Iris pigment epithelial cell (primary cell): ENCODE results near the gene MAP2K1.
"Not testable (repeated sequence)": the region's sequence is repeated elsewhere in the genome, so short reads cannot be mapped to it uniquely, and the experiment has no call there.

Experiments
- DNase-seq: peaks from one replicate; pipeline ENCODE4 v3.0.0-alpha.2; 2011; ENCODE audit warnings: low read depth

MAP2K1 gene

DNA sequence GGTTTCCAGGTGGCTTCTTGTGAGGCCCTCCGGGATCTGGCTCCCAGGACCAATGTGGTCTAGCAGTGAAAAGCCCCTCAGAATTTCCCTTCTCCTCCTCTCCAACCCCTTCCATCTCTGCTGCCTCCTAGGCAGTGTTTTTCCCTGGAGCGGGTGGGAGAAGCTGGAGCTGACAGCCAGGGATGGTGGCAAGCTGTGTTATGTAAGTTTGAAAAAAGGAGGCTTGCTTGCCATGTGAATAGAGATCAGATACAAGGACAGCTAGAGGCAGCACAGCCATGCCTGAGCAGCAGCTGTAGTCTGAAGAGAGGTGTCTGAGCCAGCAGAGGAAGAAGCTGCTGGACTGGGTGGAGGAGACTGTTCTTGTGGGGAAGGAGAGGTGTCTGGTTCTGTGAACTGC is 90.3 kb downstream of the MAP2K1 start:
- DNase-seq: no peak

DNA sequence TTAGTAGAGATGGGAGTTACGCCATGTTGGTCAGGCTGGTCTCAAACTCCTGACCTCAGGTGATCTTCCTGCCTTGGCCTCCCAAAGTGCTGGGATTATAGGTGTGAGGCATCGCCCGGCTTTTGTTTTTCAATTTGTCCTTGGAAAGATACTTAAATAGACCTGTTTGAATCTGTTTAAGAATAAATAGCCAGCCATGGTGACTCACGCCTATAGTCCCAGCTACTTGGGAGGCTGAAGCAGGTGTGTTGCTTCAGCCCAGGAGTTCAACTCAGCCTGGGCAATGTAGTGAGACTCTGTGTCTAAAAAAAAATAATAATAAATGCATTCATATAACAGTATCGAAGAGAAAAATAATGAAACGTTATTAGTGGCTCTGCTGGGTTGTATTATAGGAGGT is 93.6 kb downstream of the MAP2K1 start:
- no peak for DNase-seq

DNA sequence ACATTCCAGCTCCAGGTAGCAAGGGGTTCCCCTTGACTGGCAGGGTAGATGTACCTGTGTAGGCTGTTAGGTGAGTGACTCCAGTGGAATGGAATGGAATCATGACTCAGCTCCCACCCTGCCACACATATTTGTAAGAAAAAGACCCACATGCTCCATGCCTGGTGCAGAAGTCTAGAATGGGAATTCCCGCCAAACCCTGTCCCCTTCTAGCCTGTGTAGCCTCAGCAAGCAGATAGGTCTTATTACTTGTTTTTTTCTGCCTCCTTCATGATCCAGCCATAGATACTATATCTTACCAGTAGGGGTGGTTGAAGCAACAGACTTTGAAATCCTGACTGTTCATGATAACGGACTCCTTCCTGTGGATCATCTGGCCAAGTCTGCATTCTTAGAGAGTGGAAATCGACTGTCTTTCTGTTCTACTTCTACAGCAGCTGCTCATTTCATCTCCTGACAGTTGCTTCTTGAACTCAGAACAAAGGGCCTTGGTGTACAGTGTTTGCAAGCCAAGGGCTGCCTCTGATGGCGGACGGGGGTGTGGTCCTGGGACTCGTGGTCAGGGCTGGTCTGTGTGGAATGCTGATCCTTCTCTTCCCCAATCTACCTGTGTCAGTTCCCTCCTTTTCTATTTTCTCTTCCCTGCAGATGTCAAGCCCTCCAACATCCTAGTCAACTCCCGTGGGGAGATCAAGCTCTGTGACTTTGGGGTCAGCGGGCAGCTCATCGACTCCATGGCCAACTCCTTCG is 94.6 kb downstream of the MAP2K1 start:
- peak; percentile 57 for DNase-seq

DNA sequence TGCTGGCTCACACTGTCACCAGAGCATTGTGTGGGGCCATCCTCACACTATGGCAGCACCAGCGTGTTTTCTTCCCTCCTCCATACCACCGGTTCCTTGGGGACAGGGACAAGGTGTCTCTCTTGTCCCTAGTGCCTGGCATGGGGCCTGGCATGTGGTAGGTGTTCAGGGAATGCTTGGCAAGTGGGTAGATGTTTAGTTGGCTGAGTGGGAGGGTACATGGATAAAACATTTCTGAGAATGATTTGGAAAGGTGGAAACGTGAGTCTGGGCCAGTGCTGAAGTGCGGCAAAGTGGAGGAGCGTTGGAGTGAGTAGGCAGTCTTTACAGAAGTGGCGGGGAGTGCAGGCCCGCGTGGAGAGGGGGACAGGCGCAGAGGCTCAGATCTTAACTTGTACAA is 95.8 kb downstream of the MAP2K1 start:
- no peak for DNase-seq

DNA sequence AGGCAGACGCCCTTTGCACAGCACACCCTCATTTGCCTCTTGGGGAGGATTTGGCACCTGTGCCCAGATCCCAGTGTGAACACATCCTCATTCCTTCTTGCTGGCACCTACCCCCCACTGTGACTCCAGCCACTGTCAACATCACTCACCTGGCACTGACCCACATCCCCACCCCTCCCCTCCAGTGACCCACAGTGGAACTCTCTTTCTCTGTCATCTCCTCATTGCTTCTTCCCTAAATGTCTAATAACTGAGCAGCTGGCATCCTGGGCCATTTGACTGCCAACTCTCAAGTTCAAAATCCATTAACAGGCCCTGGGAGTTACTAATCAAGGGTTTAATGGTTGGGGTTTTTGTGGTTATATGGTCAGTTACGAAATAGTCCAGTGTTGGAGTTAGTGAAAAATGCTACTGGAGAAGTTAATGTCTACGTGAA is 96.4 kb downstream of the MAP2K1 start:
- DNase-seq: peak; percentile 65

- DNase-seq: no peak
Measured at GRCh38 chr15:66484539-66485112, 97.9 kb downstream of the MAP2K1 start.

- DNase-seq: no peak
Measured at GRCh38 chr15:66486887-66487286, 100.2 kb downstream of the MAP2K1 start.

- no peak for DNase-seq
Measured at GRCh38 chr15:66488525-66488924, 101.8 kb downstream of the MAP2K1 start.

- no peak for DNase-seq
Measured at GRCh38 chr15:66489179-66489791, 102.6 kb downstream of the MAP2K1 start.

DNA sequence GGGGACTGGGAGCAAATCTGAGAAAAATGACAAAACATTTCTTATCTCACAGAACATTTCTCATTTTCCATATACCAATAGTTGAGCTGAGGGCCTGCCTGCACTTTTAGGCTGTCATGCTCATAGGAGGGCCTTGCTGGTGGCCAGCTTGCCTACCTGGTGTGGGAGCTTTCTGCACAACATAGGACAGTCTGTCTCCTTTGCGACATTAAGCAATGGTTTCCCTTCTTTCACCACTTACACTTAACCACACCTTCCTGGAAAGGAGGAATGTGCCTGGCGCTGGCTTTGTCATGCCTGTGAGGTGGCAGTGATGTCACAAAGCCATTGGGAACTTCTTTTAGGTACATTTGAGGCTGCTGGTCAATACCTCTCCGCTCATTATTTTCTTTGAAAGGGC is 105.1 kb downstream of the MAP2K1 start:
- no peak for DNase-seq

DNA sequence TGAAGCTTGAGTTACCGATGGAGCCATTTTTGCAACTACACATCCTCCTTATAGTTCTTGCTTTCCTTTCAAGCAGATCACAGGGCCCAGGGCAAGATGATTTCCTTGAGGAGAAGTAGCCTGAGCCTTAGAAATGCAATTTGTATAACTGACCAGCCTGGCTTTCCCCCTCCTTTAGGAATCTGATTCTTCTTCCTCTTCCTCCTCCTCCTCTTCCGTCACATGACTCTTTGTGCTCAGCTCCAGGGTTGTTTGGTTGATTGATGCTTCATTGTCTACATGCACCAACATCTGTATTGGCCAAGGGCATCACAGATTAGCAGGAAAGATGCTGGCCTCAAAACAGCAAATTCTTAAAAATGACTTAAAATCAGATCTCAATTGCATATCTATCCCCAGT is 107.5 kb downstream of the MAP2K1 start:
- no peak for DNase-seq

DNA sequence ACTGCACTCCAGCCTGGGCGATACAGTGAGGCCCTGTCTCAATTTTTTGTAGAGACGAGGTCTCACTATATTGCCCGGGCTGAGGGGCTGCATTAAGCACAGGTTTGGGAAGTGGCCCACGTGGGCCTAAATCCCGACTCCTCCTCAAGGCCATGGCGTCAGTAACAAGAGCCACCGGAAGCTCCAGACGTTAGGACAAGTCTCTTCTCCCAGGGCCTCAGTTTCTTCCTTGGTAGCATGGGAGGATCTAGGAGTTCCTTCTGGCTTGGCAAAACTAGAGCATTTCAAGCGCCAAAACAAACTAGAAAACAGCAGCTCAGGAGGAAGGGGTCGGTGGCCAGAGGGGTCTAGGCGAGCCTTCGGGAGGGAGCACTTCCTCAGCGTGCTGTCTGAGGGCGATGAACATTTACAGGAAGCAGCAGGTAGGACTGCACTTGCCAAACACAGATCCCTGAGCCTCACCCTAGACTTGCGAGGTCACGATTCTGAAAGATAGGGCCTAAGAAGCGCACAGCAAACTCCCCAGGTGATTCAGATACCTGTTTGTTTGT is 110.3 kb downstream of the MAP2K1 start:
- DNase-seq: no peak

GRCh38 chr15:66497502-66498455 is 111.1 kb downstream of the MAP2K1 start, which contains the start of gene SNAPC5:
SNAPC5 (minus strand) TSS chr15:66497762; CDS start chr15:66497731, 31 bp downstream.
- DNase-seq: peak; percentile 95

- DNase-seq: no peak
Measured at GRCh38 chr15:66498501-66499386, 112.0 kb downstream of the MAP2K1 start.

- not testable (repeated sequence) for DNase-seq
Measured at GRCh38 chr15:66500346-66500745, 113.6 kb downstream of the MAP2K1 start.

DNA sequence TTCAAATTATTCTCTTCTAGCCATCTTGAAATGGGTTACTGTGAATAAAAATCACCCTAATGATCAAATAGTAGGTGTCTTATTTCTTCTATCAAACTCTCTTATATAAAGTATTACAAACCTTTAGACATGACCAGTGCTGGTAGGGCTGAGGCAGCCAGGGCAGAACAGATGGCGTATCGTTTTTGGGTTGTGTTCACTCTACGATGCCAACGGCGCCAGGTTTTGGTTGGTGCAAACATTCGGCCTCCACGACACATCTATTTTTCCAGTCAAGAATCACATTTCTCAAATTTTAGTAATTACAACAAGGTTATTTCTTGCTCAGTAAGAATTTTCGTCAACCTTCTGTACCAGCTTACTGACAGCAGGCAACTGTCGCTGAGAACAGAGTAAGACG is 115.8 kb downstream of the MAP2K1 start:
- DNase-seq: no peak

- DNase-seq: peak; percentile 71
Measured at GRCh38 chr15:66503041-66503648, 116.4 kb downstream of the MAP2K1 start.

- no peak for DNase-seq
Measured at GRCh38 chr15:66503780-66504562, 117.3 kb downstream of the MAP2K1 start.
